GM12801 (cell line): ENCODE data around the gene SLC35D3.

Experiments
- TF ChIP-seq, protein P1 (sequence below): IDR thresholded peaks from one replicate; pipeline ENCODE4 v1.5.1; 2011; ENCODE audit warnings: control low read depth; ENCODE audit not compliant: insufficient read length; ENCODE audit errors: extremely low read depth

Gene SLC35D3

DNA sequence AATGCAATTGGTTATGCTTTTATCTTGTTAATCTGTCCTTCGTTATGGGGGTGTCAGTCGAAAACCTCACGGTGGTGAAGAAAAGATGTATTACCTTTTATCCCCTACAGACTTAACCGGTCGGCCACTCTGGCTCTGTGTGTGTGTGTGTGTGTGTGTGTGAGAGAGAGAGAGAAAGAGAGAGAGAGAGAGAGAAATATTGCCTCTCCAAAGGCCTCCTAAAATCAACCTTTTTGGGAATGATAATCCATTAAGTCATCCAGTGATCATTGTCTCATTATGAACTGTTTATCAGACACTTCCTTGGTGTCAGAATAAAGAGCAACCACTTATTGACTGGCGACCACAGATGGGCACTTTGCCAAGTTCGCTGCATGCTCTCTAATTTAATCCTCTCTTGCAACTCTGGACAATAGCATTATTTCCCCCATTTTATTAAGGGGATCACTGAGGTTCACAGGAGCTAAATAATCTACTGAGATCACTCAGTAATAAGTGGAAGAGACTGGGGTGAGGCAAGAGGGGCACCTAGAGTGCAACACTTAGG lies 30.7 kb downstream of the SLC35D3 start:
- TF ChIP-seq, protein P1, sequence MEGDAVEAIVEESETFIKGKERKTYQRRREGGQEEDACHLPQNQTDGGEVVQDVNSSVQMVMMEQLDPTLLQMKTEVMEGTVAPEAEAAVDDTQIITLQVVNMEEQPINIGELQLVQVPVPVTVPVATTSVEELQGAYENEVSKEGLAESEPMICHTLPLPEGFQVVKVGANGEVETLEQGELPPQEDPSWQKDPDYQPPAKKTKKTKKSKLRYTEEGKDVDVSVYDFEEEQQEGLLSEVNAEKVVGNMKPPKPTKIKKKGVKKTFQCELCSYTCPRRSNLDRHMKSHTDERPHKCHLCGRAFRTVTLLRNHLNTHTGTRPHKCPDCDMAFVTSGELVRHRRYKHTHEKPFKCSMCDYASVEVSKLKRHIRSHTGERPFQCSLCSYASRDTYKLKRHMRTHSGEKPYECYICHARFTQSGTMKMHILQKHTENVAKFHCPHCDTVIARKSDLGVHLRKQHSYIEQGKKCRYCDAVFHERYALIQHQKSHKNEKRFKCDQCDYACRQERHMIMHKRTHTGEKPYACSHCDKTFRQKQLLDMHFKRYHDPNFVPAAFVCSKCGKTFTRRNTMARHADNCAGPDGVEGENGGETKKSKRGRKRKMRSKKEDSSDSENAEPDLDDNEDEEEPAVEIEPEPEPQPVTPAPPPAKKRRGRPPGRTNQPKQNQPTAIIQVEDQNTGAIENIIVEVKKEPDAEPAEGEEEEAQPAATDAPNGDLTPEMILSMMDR: no peak

DNA sequence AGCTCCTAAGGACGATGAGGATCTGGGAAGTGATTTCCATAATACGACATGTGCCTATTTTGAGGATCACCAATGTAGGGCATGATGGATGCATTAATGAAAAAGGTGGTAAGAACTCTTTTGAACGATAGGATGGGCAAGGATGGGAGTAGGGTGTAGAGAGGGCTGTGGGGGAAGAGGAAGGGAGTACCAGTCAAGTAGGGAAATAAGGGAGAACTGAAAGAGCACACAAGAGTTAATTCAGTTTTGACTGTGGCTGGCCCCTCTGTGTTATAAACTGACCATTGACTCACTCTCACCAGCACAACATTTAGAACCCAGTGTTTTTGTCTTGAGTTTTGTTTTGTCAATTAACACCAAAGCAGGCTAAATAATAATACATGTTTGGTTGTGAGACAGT lies 33.0 kb downstream of the SLC35D3 start:
- TF ChIP-seq, protein P1: no peak

DNA sequence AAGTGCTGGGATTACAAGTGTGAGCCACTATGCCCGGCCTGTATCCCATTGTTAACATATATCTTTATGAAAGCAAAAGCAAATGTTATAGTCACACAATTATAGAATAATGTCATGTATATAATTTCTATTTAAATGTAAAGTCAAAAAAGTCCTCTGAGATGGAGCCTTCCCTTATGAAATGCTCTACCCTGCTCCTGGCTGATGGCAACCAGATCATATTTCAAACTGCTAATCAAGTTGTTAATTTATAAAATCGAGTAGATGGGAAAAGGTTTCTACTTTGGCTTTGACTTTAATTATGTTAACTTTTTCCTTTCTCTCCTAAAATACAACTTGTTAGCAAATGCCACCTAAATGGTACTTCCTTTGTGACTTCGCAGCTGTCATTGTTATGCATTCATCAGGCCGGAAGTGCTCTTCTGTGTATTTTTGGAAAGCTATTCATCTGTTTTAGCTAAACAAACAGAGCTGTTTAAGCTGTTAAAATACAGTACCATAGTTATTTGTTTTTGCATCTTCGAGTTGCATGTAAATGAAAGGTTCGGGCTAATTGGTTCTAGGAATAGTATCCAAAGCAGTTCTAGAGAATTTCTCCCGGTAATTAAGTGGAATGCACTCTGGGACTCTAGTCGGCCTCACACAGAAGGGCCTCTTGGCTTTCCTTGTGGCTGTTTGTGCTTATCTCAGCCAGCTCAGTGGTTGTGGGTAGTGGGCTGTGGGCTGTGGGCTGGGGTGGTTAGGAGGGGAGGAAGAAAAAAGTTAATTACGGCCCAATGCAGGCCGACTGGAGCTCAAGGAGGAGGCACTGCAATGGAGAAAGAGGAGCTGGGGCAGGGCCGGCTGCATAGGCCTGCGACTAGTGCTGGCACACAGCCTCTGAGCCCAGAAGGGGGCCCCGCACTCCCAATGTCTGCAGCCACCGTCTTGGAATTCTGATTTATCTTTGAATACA lies 34.8 kb downstream of the SLC35D3 start:
- TF ChIP-seq, protein P1: no peak

DNA sequence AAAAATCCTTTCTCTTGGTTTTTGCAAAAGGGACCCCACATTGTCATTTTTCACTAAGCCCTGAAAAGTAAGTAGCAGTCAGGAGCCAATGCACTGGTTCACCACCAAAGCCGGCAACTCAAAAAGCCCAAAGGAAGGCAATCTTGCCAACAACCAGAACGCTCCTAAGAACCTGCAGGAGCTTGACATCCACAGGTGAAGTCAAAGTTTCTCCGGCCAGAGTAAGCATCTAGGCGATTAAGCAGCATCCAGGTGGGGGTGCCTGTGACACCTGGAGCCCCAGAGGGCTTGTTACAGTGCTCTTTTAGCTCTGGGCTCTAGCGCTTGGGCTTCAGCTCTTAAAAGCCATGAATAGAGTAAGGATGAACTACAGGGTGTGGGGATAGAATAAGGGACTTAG lies 36.1 kb downstream of the SLC35D3 start:
- TF ChIP-seq, protein P1: no peak

DNA sequence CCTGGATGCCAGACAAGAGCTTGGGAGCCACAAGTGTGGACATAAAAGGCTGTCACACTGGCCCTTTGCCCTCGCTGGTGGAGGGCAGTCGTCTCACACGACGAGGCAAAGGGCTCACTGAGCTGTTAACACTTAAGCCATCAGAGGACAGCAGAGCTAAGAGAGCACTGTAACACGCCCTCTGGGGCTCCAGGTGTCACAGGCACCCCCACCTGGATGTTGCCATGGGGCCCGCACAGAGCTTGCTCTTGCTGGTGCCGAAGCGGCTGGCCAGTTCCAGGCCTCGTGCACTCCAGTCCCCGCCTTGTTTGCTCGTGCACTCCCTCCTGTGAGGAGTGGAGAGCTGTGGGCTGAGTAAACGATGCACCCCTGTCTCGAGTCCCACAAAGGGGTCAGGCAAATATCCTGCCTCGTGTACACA lies 37.4 kb downstream of the SLC35D3 start:
- TF ChIP-seq, protein P1: no peak

DNA sequence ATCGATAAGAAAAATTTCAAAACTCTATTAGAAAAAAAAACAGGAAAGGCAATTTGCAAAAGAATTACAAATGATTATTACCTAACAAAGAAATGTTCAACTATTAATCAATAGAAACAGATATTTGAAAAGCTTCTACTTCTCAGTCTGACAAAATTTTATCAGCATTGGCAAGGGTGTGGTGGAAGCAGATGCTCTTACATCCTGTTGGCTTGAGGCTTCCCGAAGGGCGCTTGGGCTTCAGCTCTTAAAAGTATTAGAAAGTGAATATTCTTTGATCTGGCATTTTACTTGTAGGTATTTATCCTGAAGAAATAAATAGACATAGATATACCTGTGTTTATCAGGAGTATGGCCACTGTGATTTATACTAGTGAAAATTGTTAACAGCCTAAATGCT lies 38.7 kb downstream of the SLC35D3 start:
- TF ChIP-seq, protein P1: no peak

DNA sequence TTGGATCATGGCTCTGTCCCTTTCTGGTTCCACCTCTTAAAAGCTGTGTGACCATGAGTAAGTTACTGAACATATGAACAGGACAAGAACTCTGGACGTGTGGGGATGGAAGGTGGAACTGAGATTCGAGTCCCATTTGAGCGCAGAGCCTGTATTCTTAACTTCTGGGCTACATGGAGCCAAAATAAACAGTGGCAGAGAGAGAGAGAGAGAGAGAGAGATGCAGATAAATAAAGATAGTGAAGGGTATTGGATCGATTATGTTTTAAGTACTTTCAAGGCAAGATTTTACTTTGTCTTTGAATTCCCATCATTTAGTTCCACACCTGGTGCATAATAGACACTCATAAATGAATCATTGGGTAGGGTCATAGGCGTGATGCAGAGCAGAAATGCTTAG lies 39.7 kb downstream of the SLC35D3 start:
- TF ChIP-seq, protein P1: no peak
